HepG2 (cell line): ENCODE data around the gene PRR14. TPM values are rescaled to one million over a fixed set of nuclear protein-coding genes. Genes with fewer than 3 reads are reported as not detected.

Source experiments
- E2F1 ChIP-seq: sonication (generic); formaldehyde crosslinking; IDR thresholded peaks from 2 replicates; pipeline ENCODE4 v1.5.0; 2020; ENCODE audit warnings: missing genetic modification reagents
- GPN1 ChIP-seq: sonication (generic); formaldehyde crosslinking; IDR thresholded peaks from 2 replicates; pipeline ENCODE4 v1.5.1; 2020; ENCODE audit warnings: missing genetic modification reagents, borderline replicate concordance
- HMGA1 ChIP-seq: sonication (generic); formaldehyde crosslinking; conservative IDR thresholded peaks from 2 replicates; pipeline ENCODE4 v1.4.0; 2020; ENCODE audit warnings: missing genetic modification reagents
- JUND ChIP-seq: sonication (generic); formaldehyde crosslinking; IDR thresholded peaks from 2 replicates; pipeline ENCODE4 v1.8.0; 2022; ENCODE audit warnings: mild to moderate bottlenecking, missing genetic modification reagents
- KAT8 ChIP-seq: IDR thresholded peaks from 2 replicates; pipeline ENCODE4 v1.6.1; 2016; ENCODE audit warnings: missing genetic modification reagents, missing compliant biosample characterization
- MEF2D ChIP-seq: sonication (generic); formaldehyde crosslinking; IDR thresholded peaks from 2 replicates; pipeline ENCODE4 v1.5.1; 2020; ENCODE audit warnings: mild to moderate bottlenecking, missing genetic modification reagents
- MIXL1 ChIP-seq: IDR thresholded peaks from 2 replicates; pipeline ENCODE4 v1.6.1; 2016
- PRMT3 ChIP-seq: sonication (generic); formaldehyde crosslinking; IDR thresholded peaks from 2 replicates; pipeline ENCODE4 v1.8.1; 2022; ENCODE audit warnings: low read depth, mild to moderate bottlenecking, moderate library complexity, missing genetic modification reagents, borderline replicate concordance
- SAP130 ChIP-seq: IDR thresholded peaks from 2 replicates; pipeline ENCODE4 v1.6.1; 2016; ENCODE audit warnings: low read depth
- ZMYM2 ChIP-seq: sonication (generic); formaldehyde crosslinking; IDR thresholded peaks from 2 replicates; pipeline ENCODE4 v1.8.0; 2022; ENCODE audit warnings: mild to moderate bottlenecking, missing genetic modification reagents
- ZNF432 ChIP-seq: sonication (generic); formaldehyde crosslinking; IDR thresholded peaks from 2 replicates; pipeline ENCODE4 v1.5.0; 2020; ENCODE audit warnings: missing genetic modification reagents, mild to moderate bottlenecking, borderline replicate concordance
- ZNF777 ChIP-seq: sonication (generic); formaldehyde crosslinking; IDR thresholded peaks from 2 replicates; pipeline ENCODE4 v1.4.0; 2020; ENCODE audit warnings: missing genetic modification reagents
- ZNF816 ChIP-seq: sonication (generic); formaldehyde crosslinking; IDR thresholded peaks from 2 replicates; pipeline ENCODE4 v1.8.0; 2022; ENCODE audit warnings: missing genetic modification reagents, mild to moderate bottlenecking, borderline replicate concordance
- ZSCAN21 ChIP-seq: sonication (generic); formaldehyde crosslinking; IDR thresholded peaks from 2 replicates; pipeline ENCODE4 v1.8.0; 2022; ENCODE audit warnings: mild to moderate bottlenecking, missing genetic modification reagents, moderate library complexity, borderline replicate concordance
- polyA plus RNA-seq, 8 experiments: library from polyadenylated mRNA; depleted of rRNA in 3 of 8; stranded (reverse) in 7 of 8; unstranded in 1 of 8; fragments of >200 nt; fragmentation: Illumina TruSeq in 4 of 8; extraction: Trizol in 4 of 8; gene quantifications; 2 replicates each; pipeline versions ENCODE4 v1.2.1 to v1.2.3, GENCODE V29; 2011 to 2016; ENCODE audit warnings: low read depth in 4 of 8, missing spikeins in 1 of 8, mixed read lengths in 1 of 8; ENCODE audit not compliant: insufficient read depth in 1 of 8
- total RNA-seq, 5 experiments: library from RNA; depleted of rRNA; stranded (reverse); fragments of >200 nt; fragmentation: Illumina TruSeq; extraction: Trizol; gene quantifications; 2 replicates each; pipeline ENCODE4 v1.2.3, GENCODE V29; 2016; ENCODE audit warnings: low read depth in 1 of 5
- TF ChIP-seq, protein P1 (sequence below): sonication (generic); formaldehyde crosslinking; conservative IDR thresholded peaks from 2 replicates; pipeline ENCODE4 v1.8.0; 2022; ENCODE audit warnings: mild to moderate bottlenecking, moderate library complexity, missing genetic modification reagents
- TF ChIP-seq, protein P2 (sequence below): sonication (generic); formaldehyde crosslinking; conservative IDR thresholded peaks from 2 replicates; pipeline ENCODE4 v1.4.0; 2020; ENCODE audit warnings: missing genetic modification reagents
- TF ChIP-seq, protein P3 (sequence below): sonication (generic); formaldehyde crosslinking; IDR thresholded peaks from 2 replicates; pipeline ENCODE4 v1.5.0; 2020; ENCODE audit warnings: missing genetic modification reagents, mild to moderate bottlenecking, borderline replicate concordance
- TF ChIP-seq, protein P4 (sequence below): sonication (generic); formaldehyde crosslinking; IDR thresholded peaks from 2 replicates; pipeline ENCODE4 v1.5.0; 2020; ENCODE audit warnings: mild to moderate bottlenecking, missing genetic modification reagents
- TF ChIP-seq, protein P5 (sequence below): IDR thresholded peaks from 2 replicates; pipeline ENCODE4 v1.6.1; 2018; ENCODE audit warnings: missing genetic modification reagents
- TF ChIP-seq, protein P6 (sequence below): IDR thresholded peaks from 2 replicates; pipeline ENCODE4 v1.6.1; 2012; ENCODE audit warnings: inconsistent platforms

PRR14 gene
- total and polyA plus RNA-seq, 2 of the 13 experiments (the other 11 are each of a cell fraction or from before 2014, with no cell fraction given), result 8.4 to 11.0 TPM

DNA sequence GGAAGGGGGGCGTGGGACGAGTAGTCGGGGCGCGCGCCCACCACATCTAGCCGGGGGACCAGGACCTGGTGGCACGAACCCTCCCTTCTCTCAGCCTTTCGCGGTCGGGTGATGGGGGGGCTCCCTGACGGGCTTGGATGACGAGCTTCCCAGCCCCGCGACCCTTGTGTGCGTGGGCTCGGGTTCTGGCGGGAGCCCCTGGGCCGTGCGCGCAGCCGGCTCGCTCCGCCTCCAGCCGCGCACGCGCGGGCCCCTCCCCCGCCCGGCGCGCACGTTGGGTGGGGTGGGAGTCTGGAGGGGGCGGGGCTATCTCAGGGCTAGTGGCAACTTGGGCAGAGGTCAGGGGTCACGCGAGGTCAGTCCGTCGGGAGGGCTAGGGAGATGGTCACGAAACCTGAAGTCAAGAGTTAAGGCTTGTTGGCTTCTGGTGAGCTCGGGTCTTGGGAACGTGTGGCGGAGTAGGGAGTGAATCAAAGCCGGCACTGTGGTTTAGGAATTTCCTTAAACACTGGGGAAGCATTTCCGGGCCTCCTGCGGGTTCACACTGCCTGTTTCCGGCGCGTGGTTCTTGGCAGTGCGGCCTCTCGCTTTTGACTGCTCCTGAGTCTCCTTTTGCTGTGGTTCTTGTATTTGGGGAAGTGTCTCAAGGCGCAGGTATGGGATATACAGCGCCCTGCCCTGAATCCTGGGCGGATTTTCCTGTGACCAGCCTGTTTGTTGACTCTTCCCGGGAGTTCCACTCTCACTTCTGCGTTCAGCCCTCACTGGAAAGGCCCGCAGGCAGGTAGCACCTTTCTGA is 48.3 kb downstream of the PRR14 start, which contains the start of gene SRCAP (continued):
- TF ChIP-seq, protein P1, sequence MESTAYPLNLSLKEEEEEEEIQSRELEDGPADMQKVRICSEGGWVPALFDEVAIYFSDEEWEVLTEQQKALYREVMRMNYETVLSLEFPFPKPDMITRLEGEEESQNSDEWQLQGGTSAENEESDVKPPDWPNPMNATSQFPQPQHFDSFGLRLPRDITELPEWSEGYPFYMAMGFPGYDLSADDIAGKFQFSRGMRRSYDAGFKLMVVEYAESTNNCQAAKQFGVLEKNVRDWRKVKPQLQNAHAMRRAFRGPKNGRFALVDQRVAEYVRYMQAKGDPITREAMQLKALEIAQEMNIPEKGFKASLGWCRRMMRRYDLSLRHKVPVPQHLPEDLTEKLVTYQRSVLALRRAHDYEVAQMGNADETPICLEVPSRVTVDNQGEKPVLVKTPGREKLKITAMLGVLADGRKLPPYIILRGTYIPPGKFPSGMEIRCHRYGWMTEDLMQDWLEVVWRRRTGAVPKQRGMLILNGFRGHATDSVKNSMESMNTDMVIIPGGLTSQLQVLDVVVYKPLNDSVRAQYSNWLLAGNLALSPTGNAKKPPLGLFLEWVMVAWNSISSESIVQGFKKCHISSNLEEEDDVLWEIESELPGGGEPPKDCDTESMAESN, result peak; percentile 68
- TF ChIP-seq GPN1 (no peak), SAP130 (CRISPR knock-in tag) (peak; percentile 76), MIXL1 (CRISPR knock-in tag) (no peak), JUND (CRISPR knock-in tag) (peak; percentile 55; the same call in 1 of the 2 replicates), ZNF777 (CRISPR knock-in tag) (no peak), E2F1 (CRISPR knock-in tag) (peak; percentile 61), KAT8 (CRISPR knock-in tag) (peak; percentile 88), PRMT3 (no peak), ZSCAN21 (CRISPR knock-in tag) (no peak; the same call in 1 of the 2 replicates), MEF2D (CRISPR knock-in tag) (peak; percentile 14), ZNF816 (CRISPR knock-in tag) (no peak), ZMYM2 (CRISPR knock-in tag) (no peak), HMGA1 (CRISPR knock-in tag) (no peak), ZNF432 (CRISPR knock-in tag) (no peak)
- TF ChIP-seq, protein P2, sequence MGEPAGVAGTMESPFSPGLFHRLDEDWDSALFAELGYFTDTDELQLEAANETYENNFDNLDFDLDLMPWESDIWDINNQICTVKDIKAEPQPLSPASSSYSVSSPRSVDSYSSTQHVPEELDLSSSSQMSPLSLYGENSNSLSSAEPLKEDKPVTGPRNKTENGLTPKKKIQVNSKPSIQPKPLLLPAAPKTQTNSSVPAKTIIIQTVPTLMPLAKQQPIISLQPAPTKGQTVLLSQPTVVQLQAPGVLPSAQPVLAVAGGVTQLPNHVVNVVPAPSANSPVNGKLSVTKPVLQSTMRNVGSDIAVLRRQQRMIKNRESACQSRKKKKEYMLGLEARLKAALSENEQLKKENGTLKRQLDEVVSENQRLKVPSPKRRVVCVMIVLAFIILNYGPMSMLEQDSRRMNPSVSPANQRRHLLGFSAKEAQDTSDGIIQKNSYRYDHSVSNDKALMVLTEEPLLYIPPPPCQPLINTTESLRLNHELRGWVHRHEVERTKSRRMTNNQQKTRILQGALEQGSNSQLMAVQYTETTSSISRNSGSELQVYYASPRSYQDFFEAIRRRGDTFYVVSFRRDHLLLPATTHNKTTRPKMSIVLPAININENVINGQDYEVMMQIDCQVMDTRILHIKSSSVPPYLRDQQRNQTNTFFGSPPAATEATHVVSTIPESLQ (CRISPR knock-in tag), result no peak
- TF ChIP-seq, protein P3, sequence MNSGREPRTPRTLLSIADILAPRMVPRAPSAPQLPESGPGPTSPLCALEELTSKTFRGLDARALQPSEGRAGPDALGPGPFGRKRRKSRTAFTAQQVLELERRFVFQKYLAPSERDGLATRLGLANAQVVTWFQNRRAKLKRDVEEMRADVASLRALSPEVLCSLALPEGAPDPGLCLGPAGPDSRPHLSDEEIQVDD, result peak; percentile 25; the same call in 1 of the 2 replicates
- TF ChIP-seq, protein P4, sequence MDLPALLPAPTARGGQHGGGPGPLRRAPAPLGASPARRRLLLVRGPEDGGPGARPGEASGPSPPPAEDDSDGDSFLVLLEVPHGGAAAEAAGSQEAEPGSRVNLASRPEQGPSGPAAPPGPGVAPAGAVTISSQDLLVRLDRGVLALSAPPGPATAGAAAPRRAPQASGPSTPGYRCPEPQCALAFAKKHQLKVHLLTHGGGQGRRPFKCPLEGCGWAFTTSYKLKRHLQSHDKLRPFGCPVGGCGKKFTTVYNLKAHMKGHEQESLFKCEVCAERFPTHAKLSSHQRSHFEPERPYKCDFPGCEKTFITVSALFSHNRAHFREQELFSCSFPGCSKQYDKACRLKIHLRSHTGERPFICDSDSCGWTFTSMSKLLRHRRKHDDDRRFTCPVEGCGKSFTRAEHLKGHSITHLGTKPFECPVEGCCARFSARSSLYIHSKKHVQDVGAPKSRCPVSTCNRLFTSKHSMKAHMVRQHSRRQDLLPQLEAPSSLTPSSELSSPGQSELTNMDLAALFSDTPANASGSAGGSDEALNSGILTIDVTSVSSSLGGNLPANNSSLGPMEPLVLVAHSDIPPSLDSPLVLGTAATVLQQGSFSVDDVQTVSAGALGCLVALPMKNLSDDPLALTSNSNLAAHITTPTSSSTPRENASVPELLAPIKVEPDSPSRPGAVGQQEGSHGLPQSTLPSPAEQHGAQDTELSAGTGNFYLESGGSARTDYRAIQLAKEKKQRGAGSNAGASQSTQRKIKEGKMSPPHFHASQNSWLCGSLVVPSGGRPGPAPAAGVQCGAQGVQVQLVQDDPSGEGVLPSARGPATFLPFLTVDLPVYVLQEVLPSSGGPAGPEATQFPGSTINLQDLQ, result peak; percentile 90
- TF ChIP-seq, protein P5, sequence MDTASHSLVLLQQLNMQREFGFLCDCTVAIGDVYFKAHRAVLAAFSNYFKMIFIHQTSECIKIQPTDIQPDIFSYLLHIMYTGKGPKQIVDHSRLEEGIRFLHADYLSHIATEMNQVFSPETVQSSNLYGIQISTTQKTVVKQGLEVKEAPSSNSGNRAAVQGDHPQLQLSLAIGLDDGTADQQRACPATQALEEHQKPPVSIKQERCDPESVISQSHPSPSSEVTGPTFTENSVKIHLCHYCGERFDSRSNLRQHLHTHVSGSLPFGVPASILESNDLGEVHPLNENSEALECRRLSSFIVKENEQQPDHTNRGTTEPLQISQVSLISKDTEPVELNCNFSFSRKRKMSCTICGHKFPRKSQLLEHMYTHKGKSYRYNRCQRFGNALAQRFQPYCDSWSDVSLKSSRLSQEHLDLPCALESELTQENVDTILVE (CRISPR knock-in tag), result no peak
- TF ChIP-seq, protein P6, sequence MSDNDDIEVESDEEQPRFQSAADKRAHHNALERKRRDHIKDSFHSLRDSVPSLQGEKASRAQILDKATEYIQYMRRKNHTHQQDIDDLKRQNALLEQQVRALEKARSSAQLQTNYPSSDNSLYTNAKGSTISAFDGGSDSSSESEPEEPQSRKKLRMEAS, result peak; percentile 63
